PC-3 (cell line): Measurements from ENCODE around the gene CASP10. TPM values are rescaled to one million over a fixed set of nuclear protein-coding genes. Genes with fewer than 3 reads are reported as not detected.

Experiments used
- ATAC-seq: fragments of 200-7000 bp; cut with Tn5 transposase; 2 replicates; pipeline ENCODE4 v1.9.1; 2020; ENCODE audit warnings: mild to moderate bottlenecking, moderate library complexity
- BruUV-seq: library from RNA; stranded (reverse); fragments of 400-500 nt; replicated peaks from 2 replicates; lab custom pipeline; 2021; lab: Mats Ljungman, UMichigan
- CTCF ChIA-PET: fragments of 300-600 bp; sonication (Branson Sonifier 250); formaldehyde crosslinking; loops from one replicate; lab custom pipeline; 2022; ENCODE audit warnings: antibody characterized with exemption; lab: Charles Lee
- POLR2A ChIA-PET: fragments of 300-600 bp; sonication (Branson Sonifier 250); formaldehyde crosslinking; loops from one replicate; lab custom pipeline; 2022; ENCODE audit warnings: antibody characterized with exemption; ENCODE audit not compliant: unreplicated experiment; lab: Charles Lee
- DNase-seq: peaks from one replicate; pipeline ENCODE4 v3.0.0-alpha.2; 2015
- H2AFZ ChIP-seq: fragments of 300-600 bp; sonication (generic); 2 replicates; pipeline ENCODE4 v1.6.0; 2016; ENCODE audit warnings: antibody characterized with exemption, low read length
- H3F3A ChIP-seq: fragments of 300-600 bp; sonication (generic); one replicate; pipeline ENCODE4 v1.6.0; 2017; ENCODE audit warnings: antibody characterized with exemption, low read length, control low read depth, mild to moderate bottlenecking; ENCODE audit not compliant: unreplicated experiment
- H3K27ac ChIP-seq: fragments of 300-600 bp; sonication (generic); 2 replicates; pipeline ENCODE4 v1.5.1; 2016; ENCODE audit warnings: mild to moderate bottlenecking, low read length
- H3K27me3 ChIP-seq: fragments of 300-600 bp; sonication (generic); 2 replicates; pipeline ENCODE4 v1.6.1; 2016; ENCODE audit warnings: low read length, mixed read lengths
- H3K36me3 ChIP-seq: fragments of 300-600 bp; sonication (generic); 2 replicates; pipeline ENCODE4 v1.6.1; 2016; ENCODE audit warnings: low read depth, mixed run types, low read length, mixed read lengths
- H3K4me1 ChIP-seq: fragments of 300-600 bp; sonication (generic); 2 replicates; pipeline ENCODE4 v1.5.1; 2016; ENCODE audit warnings: low read length; ENCODE audit not compliant: insufficient read depth
- H3K4me2 ChIP-seq: fragments of 300-600 bp; sonication (generic); 2 replicates; pipeline ENCODE4 v1.6.0; 2016; ENCODE audit warnings: low read length
- H3K4me3 ChIP-seq: fragments of 300-600 bp; sonication (generic); 2 replicates; pipeline ENCODE4 v1.5.1; 2016; ENCODE audit warnings: mild to moderate bottlenecking, low read length, mixed read lengths
- H3K79me2 ChIP-seq: fragments of 300-600 bp; sonication (generic); 2 replicates; pipeline ENCODE4 v1.6.1; 2017; ENCODE audit warnings: low read length, mixed read lengths
- H3K9ac ChIP-seq: fragments of 300-600 bp; sonication (generic); 2 replicates; pipeline ENCODE4 v1.6.0; 2016; ENCODE audit warnings: mild to moderate bottlenecking, low read length
- H3K9me2 ChIP-seq: fragments of 300-600 bp; sonication (generic); replicated peaks from 2 replicates; pipeline ENCODE4 v1.6.1; 2016; ENCODE audit warnings: mixed run types, low read length, mixed read lengths
- H3K9me3 ChIP-seq: fragments of 300-600 bp; sonication (generic); 2 replicates; pipeline ENCODE4 v1.6.1; 2016; ENCODE audit warnings: low read length, mixed read lengths
- H4K20me1 ChIP-seq: fragments of 300-600 bp; sonication (generic); 2 replicates; pipeline ENCODE4 v1.6.1; 2016; ENCODE audit warnings: low read length, mixed read lengths
- EZH2 ChIP-seq: fragments of 300-600 bp; sonication (generic); IDR thresholded peaks from one replicate; pipeline ENCODE4 v1.6.1; 2017; ENCODE audit warnings: antibody characterized with exemption, mild to moderate bottlenecking, low read length; ENCODE audit not compliant: unreplicated experiment
- EZH2phosphoT487 ChIP-seq: fragments of 300-600 bp; sonication (generic); IDR thresholded peaks from 2 replicates; pipeline ENCODE4 v1.6.1; 2018; ENCODE audit warnings: mild to moderate bottlenecking, antibody characterized with exemption, low read length, borderline replicate concordance
- intact Hi-C: fragments of 100-400 bp; cut with micrococcal nuclease; formaldehyde crosslinking; loops from 2 replicates; pipeline ENCODE4 v1.9.0; 2023
- total RNA-seq: library from RNA; depleted of rRNA; stranded (reverse); fragments of >200 nt; gene quantifications from 2 replicates; pipeline ENCODE4 v1.2.3, GENCODE V29; 2014
- TF ChIP-seq, protein P1 (sequence below): fragments of 300-600 bp; sonication (generic); conservative IDR thresholded peaks from 2 replicates; pipeline ENCODE4 v1.5.1; 2017; ENCODE audit warnings: antibody characterized with exemption, low read depth, mild to moderate bottlenecking, low read length

The CASP10 gene
- total RNA-seq, 1 experiment from 2014 or later, result 4.2 TPM

DNA sequence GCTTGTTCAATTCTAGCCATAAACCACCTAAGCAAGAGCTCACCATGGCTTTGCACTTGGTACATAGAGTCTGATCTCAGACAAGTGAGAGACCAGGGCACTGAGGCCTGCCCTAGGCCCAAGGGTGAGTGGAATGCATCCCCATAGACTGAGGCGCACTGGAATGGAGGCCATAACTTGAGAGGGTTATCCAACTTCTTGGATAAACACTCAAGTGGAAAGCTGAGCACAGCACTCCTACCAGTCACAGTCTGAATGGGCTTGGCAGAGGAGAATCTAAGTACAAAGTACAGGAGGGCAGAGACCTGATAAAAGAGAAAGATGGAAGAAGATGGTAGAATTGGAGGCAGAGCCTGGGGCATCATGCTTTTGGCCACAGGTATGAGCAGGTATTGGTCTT, 30.4 kb upstream of the CASP10 start:
- no peaks in the 10 kb centered on the region for H3K27me3 ChIP-seq
- H3K79me2 ChIP-seq, result peaks cover 12% of the 10 kb centered on the region
- H3K4me3 ChIP-seq, result no peak overlapping the region
- H3F3A ChIP-seq, result peaks cover 21% of the 10 kb centered on the region
- H2AFZ ChIP-seq, result no peak overlapping the region
- no peaks in the 10 kb centered on the region for H4K20me1 ChIP-seq
- DNase-seq (no peak), ATAC-seq (no peak)
- TF ChIP-seq EZH2phosphoT487 (no peak), EZH2 (no peak)
- TF ChIP-seq, protein P1, sequence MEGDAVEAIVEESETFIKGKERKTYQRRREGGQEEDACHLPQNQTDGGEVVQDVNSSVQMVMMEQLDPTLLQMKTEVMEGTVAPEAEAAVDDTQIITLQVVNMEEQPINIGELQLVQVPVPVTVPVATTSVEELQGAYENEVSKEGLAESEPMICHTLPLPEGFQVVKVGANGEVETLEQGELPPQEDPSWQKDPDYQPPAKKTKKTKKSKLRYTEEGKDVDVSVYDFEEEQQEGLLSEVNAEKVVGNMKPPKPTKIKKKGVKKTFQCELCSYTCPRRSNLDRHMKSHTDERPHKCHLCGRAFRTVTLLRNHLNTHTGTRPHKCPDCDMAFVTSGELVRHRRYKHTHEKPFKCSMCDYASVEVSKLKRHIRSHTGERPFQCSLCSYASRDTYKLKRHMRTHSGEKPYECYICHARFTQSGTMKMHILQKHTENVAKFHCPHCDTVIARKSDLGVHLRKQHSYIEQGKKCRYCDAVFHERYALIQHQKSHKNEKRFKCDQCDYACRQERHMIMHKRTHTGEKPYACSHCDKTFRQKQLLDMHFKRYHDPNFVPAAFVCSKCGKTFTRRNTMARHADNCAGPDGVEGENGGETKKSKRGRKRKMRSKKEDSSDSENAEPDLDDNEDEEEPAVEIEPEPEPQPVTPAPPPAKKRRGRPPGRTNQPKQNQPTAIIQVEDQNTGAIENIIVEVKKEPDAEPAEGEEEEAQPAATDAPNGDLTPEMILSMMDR, result no peak
- peak overlapping the region; percentile 89 for H3K27ac ChIP-seq
- intact Hi-C loops, result loop anchor here (10.0 kb wide), 1 partner anchor 188 kb away; the partner anchor contains the start of gene ORC2
- CTCF ChIA-PET, result no interaction called here
- no TSS peak for BruUV-seq
- peaks cover 48% of the 10 kb centered on the region for H3K4me1 ChIP-seq
- POLR2A ChIA-PET, result no interaction called here
- H3K4me2 ChIP-seq, result no peak overlapping the region
- no peaks in the 10 kb centered on the region for H3K9me3 ChIP-seq
- H3K9me2 ChIP-seq, result no peaks in the 10 kb centered on the region
- peaks cover 4% of the 10 kb centered on the region; the same call in 1 of the 2 replicates for H3K36me3 ChIP-seq
- no peak overlapping the region for H3K9ac ChIP-seq

DNA sequence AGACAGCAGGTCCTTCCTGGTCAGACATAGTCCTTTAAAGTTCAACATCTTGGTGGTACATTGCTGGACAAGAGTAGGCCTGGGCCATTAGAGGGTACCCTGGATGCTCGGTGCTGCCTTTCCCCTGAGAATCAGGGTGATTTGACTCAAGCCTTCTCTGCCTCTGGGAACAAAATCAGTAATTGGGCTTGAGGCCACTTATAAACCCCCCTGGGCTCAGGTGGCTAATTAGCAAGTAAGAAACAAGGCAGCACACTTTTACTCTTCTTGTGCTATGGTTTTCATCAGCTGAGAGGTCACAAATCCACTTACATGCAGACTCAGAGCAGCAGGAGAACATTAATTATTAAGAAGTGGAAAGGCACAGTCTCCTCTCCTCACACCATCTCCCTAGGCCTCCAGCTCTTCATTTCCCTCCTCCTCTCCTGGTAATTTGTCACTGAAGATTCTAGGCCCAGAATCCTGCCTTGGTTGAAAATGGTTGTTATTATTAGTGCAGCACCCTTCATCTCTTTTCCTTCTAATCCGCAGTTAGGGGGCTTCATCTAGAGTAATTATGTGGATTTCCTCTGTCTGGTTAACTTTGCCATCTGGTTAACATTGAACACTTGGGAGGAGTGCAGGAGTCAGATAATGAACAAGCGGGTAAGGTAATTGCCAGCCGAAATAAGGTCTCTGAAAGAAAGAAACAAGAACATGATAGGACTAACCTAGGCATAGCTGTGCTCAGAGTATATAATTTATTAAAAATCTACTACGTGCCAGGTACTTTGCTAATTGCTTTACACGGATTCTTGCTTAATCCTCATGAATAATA, 29.7 kb upstream of the CASP10 start:
- H3K4me2 ChIP-seq, result no peak overlapping the region
- DNase-seq (no peak), ATAC-seq (no peak)
- H3K27me3 ChIP-seq, result no peaks in the 10 kb centered on the region
- TF ChIP-seq EZH2 (no peak), EZH2phosphoT487 (no peak)
- TF ChIP-seq, protein P1, result no peak
- no peak overlapping the region for H3K4me3 ChIP-seq
- intact Hi-C loops, result loop anchor here (10.0 kb wide), 1 partner anchor 188 kb away; the partner anchor contains the start of gene ORC2
- no peak overlapping the region for H2AFZ ChIP-seq
- H3K9me3 ChIP-seq, result no peaks in the 10 kb centered on the region
- ChIA-PET CTCF (no interaction called here), POLR2A (no interaction called here)
- peaks cover 4% of the 10 kb centered on the region; the same call in 1 of the 2 replicates for H3K36me3 ChIP-seq
- no peak overlapping the region for H3K27ac ChIP-seq
- no TSS peak for BruUV-seq
- no peak overlapping the region for H3K9ac ChIP-seq
- H3K79me2 ChIP-seq, result peaks cover 12% of the 10 kb centered on the region
- H3K4me1 ChIP-seq, result peaks cover 52% of the 10 kb centered on the region
- no peaks in the 10 kb centered on the region for H3K9me2 ChIP-seq
- H4K20me1 ChIP-seq, result no peaks in the 10 kb centered on the region
- H3F3A ChIP-seq, result peaks cover 21% of the 10 kb centered on the region
